Keratinocyte (primary cell): ENCODE data around the gene KIF3C. TPM values are rescaled to one million over a fixed set of nuclear protein-coding genes. Genes with fewer than 3 reads are reported as not detected.

Source experiments
- DNase-seq: peaks from one replicate; pipeline ENCODE4 v3.0.0-alpha.2; 2011; ENCODE audit warnings: low read depth, missing footprints, low spot score
- FAIRE-seq: peaks from 2 replicates; lab custom pipeline; 2011; peaks lifted over from hg19 to GRCh38; lab: Jason Lieb, UNC
- H2AFZ ChIP-seq: 2 replicates; pipeline ENCODE4 v1.6.0; 2012; ENCODE audit warnings: low read length, control low read depth, inconsistent platforms; ENCODE audit not compliant: control insufficient read depth
- H3K27ac ChIP-seq: 2 replicates; pipeline ENCODE4 v1.5.1; 2011; ENCODE audit warnings: low read length; ENCODE audit not compliant: control insufficient read depth, insufficient read depth
- H3K27me3 ChIP-seq: 3 replicates; pipeline ENCODE4 v1.6.0; 2011; ENCODE audit warnings: low read length; ENCODE audit not compliant: control insufficient read depth, insufficient read depth; ENCODE audit errors: extremely low read depth
- H3K36me3 ChIP-seq, 2 experiments: 2 replicates in 1 of 2; 3 replicates in 1 of 2; pipeline ENCODE4 v1.5.1; 2011; ENCODE audit warnings: low read length in 2 of 2, mild to moderate bottlenecking in 1 of 2; ENCODE audit not compliant: control insufficient read depth in 2 of 2, insufficient read depth in 2 of 2; ENCODE audit errors: extremely low read depth in 1 of 2
- H3K4me1 ChIP-seq: 3 replicates; pipeline ENCODE4 v1.5.1; 2011; ENCODE audit warnings: low read length; ENCODE audit not compliant: control insufficient read depth, insufficient read depth; ENCODE audit errors: extremely low read depth
- H3K4me2 ChIP-seq: 3 replicates; pipeline ENCODE4 v1.6.0; 2011; ENCODE audit warnings: low read depth, low read length; ENCODE audit not compliant: control insufficient read depth, insufficient read depth; ENCODE audit errors: extremely low read depth
- H3K4me3 ChIP-seq, 3 experiments: fragments of 200-600 bp in 1 of 3; sonication (generic) in 1 of 3; 2 replicates in 2 of 3; 3 replicates in 1 of 3; pipeline ENCODE4 v1.5.1; 2011 to 2016; ENCODE audit warnings: low read length in 3 of 3, mild to moderate bottlenecking in 3 of 3, control low read depth in 2 of 3, inconsistent platforms in 1 of 3, low read depth in 1 of 3, mixed read lengths in 1 of 3, mixed run types in 1 of 3, moderate library complexity in 1 of 3; ENCODE audit not compliant: control insufficient read depth in 2 of 3, insufficient read depth in 2 of 3; ENCODE audit errors: extremely low read depth in 1 of 3
- H3K79me2 ChIP-seq: 2 replicates; pipeline ENCODE4 v1.6.0; 2012; ENCODE audit warnings: low read length; ENCODE audit not compliant: control insufficient read depth, insufficient read depth
- H3K9ac ChIP-seq: 3 replicates; pipeline ENCODE4 v1.6.0; 2011; ENCODE audit warnings: low read length; ENCODE audit not compliant: control insufficient read depth, insufficient read depth; ENCODE audit errors: extremely low read depth
- H3K9me1 ChIP-seq: 3 replicates; pipeline ENCODE4 v1.6.0; 2011; ENCODE audit warnings: low read length; ENCODE audit not compliant: control insufficient read depth, insufficient read depth; ENCODE audit errors: extremely low read depth
- H3K9me3 ChIP-seq: 2 replicates; pipeline ENCODE4 v1.5.1; 2012; ENCODE audit warnings: low read depth, low read length; ENCODE audit not compliant: control insufficient read depth
- H4K20me1 ChIP-seq: 3 replicates; pipeline ENCODE4 v1.6.0; 2011; ENCODE audit warnings: low read length; ENCODE audit not compliant: control insufficient read depth, insufficient read depth; ENCODE audit errors: extremely low read depth
- CTCF ChIP-seq, 3 experiments: IDR thresholded peaks in 1 of 3; conservative IDR thresholded peaks in 1 of 3; optimal IDR thresholded peaks in 1 of 3; 2 replicates in 2 of 3; 3 replicates in 1 of 3; pipeline versions ENCODE3 to v1.5.1; 2011; ENCODE audit warnings: low read length in 3 of 3, mild to moderate bottlenecking in 3 of 3, moderate library complexity in 2 of 3, control low read depth in 1 of 3, inconsistent platforms in 1 of 3; ENCODE audit not compliant: insufficient read depth in 2 of 3; ENCODE audit errors: extremely low read depth in 1 of 3
- EZH2 ChIP-seq: IDR thresholded peaks from one replicate; pipeline ENCODE4 v1.6.1; 2012; ENCODE audit warnings: inconsistent platforms, mild to moderate bottlenecking, low read length, moderate library complexity
- dilution Hi-C: fragments of 300-500 bp; cut with MboI; formaldehyde crosslinking; loops from one replicate; pipeline ENCODE4 v1.7.0; 2020; ENCODE audit warnings: low sequenced_read_pairs; ENCODE audit not compliant: extremely low pct_ligation_motif_present
- polyA plus RNA-seq, 5 experiments: library from polyadenylated mRNA; depleted of rRNA in 3 of 5; stranded (reverse) in 3 of 5; stranded (forward) in 1 of 5; unstranded in 1 of 5; fragments of >200 nt; gene quantifications; 1 replicate in 1 of 5; 2 replicates in 3 of 5; 3 replicates in 1 of 5; pipeline versions ENCODE4 v1.2.1 to v1.2.3, GENCODE V29; 2011 to 2012; ENCODE audit warnings: missing spikeins in 2 of 5, low read depth in 1 of 5, low replicate concordance in 1 of 5

Gene KIF3C
- polyA plus RNA-seq, 1 donor (not counting 4 experiments of a cell fraction or from before 2014, with no cell fraction given), result 6.5 TPM

- Histone ChIP-seq H3K36me3 (peaks cover 5 to 9% of the 10 kb centered on the region in 2 experiments), H3K27me3 (no peaks in the 10 kb centered on the region), H3K4me2 (no peak overlapping the region), H3K79me2 (no peaks in the 10 kb centered on the region), H3K9me3 (no peaks in the 10 kb centered on the region), H3K9me1 (no peaks in the 10 kb centered on the region), H4K20me1 (no peaks in the 10 kb centered on the region), H3K4me3 (no peak overlapping the region), H3K9ac (no peak overlapping the region), H3K4me1 (no peaks in the 10 kb centered on the region), H2AFZ (no peak overlapping the region), H3K27ac (no peak overlapping the region)
- DNase-seq (no peak), FAIRE-seq (no peak)
- TF ChIP-seq EZH2 (no peak), CTCF (optimal IDR thresholded peaks at IDR 0.05 in 1 of 3, IDR thresholded peaks at IDR 0.05 in 1 of 3, conservative IDR thresholded peaks at IDR 0.05 in 1 of 3; ENCODE audit: extremely low read depth in 1 of 3, insufficient read depth in 2 of 3, low read length in 3 of 3) (no peak)
- dilution Hi-C loops, result no loop called here
These were observed 33.9 kb downstream of the KIF3C start for GRCh38 chr2:25948437-25948836.

- no peaks in the 10 kb centered on the region for H3K4me1 ChIP-seq
- dilution Hi-C loops, result no loop called here
- H3K9me1 ChIP-seq, result no peaks in the 10 kb centered on the region
- TF ChIP-seq EZH2 (no peak), CTCF (optimal IDR thresholded peaks at IDR 0.05 in 1 of 3, IDR thresholded peaks at IDR 0.05 in 1 of 3, conservative IDR thresholded peaks at IDR 0.05 in 1 of 3; ENCODE audit: extremely low read depth in 1 of 3, insufficient read depth in 2 of 3, low read length in 3 of 3) (no peak)
- H4K20me1 ChIP-seq, result no peaks in the 10 kb centered on the region
- FAIRE-seq, result no peak
- H3K27me3 ChIP-seq, result no peaks in the 10 kb centered on the region
- no peak overlapping the region for H3K27ac ChIP-seq
- no peak overlapping the region for H2AFZ ChIP-seq
- no peaks in the 10 kb centered on the region for H3K9me3 ChIP-seq
- H3K4me3 ChIP-seq, result no peak overlapping the region
- no peaks in the 10 kb centered on the region for H3K79me2 ChIP-seq
- no peak overlapping the region for H3K4me2 ChIP-seq
- H3K36me3 ChIP-seq, result peaks cover 0 to 15% of the 10 kb centered on the region in 2 experiments
- no peak overlapping the region for H3K9ac ChIP-seq
- no peak for DNase-seq
These were observed 41.3 kb downstream of the KIF3C start for GRCh38 chr2:25941042-25941441.
